Measurements from ENCODE around the gene BET1L. TPM values are rescaled to one million over a fixed set of nuclear protein-coding genes. Genes with fewer than 3 reads are reported as not detected.

The BET1L gene
- total and polyA plus RNA-seq, 2 donors (not counting 1 experiment from before 2014, with no cell fraction given): 21.1 to 70.2 TPM

DNA sequence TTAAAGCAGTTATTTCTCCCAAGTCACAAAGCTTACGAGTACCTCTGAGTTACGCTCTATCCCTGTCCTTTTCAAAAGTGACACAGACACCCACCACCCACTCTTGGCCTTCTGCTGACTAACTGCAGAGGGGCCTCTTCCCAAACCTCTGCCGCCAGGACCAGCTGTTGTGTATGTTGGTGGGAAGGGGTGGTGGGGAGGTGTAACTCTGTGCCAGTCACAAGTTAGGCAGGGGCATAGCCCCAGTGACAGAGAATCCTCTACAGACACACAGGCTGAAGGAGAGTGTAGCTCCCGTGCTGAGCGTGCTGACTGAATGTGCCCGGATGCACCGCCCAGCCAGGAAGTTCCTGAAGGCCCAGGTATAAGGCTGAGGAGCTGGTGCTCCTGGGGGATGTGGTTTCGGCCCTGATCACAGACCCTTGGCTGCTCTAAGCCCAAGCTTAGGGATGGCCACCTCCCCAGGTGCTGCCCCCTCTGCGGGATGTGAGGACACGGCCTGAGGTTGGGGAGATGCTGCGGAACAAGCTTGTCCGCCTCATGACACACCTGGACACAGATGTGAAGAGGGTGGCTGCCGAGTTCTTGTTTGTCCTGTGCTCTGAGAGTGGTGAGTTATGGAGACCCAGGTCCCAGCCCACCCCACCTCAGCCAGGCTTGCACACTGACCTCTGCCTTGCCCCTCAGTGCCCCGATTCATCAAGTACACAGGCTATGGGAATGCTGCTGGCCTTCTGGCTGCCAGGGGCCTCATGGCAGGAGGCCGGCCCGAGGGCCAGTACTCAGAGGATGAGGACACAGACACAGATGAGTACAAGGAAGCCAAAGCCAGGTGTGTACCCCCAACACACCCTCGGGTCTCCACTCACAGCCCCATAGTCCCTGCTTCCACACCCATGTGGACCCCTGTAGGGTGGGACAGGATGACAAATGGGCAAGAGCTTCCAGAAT is 5.2 kb upstream of the BET1L start:
- Histone ChIP-seq H3K9me3 (ENCODE audit: control insufficient read depth, insufficient read depth, low read depth, low read length) (no peaks in the 10 kb centered on the region), H3K9ac (ENCODE audit: insufficient read depth, low read length) (no peak overlapping the region), H3K79me2 (ENCODE audit: control insufficient read depth, insufficient read depth, low read length) (peaks cover 40% of the 10 kb centered on the region), H4K20me1 (ENCODE audit: control insufficient read depth, extremely low read depth, insufficient read depth, low read length) (no peaks in the 10 kb centered on the region), H3K36me3 (ENCODE audit: control insufficient read depth, insufficient read depth, low read length) (peaks cover 44% of the 10 kb centered on the region), H3K4me2 (ENCODE audit: extremely low read depth, insufficient read depth, low read length) (no peak overlapping the region), H3K4me1 (ENCODE audit: control insufficient read depth, extremely low read depth, insufficient read depth, low read length) (peaks cover 18% of the 10 kb centered on the region), H2AFZ (ENCODE audit: low read length) (no peak overlapping the region), H3K4me3 (replicated peaks in 1 of 4; ENCODE audit: control extremely low read depth in 1 of 4, insufficient read depth in 1 of 4, low read depth in 3 of 4, low read length in 4 of 4) (no peak overlapping the region), H3K27ac (ENCODE audit: insufficient read depth, low read length) (no peak overlapping the region), H3K27me3 (ENCODE audit: control insufficient read depth, insufficient read depth, low read length) (no peaks in the 10 kb centered on the region)
- DNase-seq (ENCODE audit: low read depth in 2 of 2): no peak
- TF ChIP-seq CTCF (conservative IDR thresholded peaks at IDR 0.05 in 1 of 2, IDR thresholded peaks at IDR 0.05 in 1 of 2; ENCODE audit: low read depth in 1 of 2, low read length in 2 of 2) (no peak), EZH2 (IDR thresholded peaks at IDR 0.05; ENCODE audit: low read length, missing control alignments) (no peak)

GRCh38 chr11:211741-212140 is 4.5 kb upstream of the BET1L start:
- Histone ChIP-seq H3K36me3 (ENCODE audit: control insufficient read depth, insufficient read depth, low read length) (peaks cover 44% of the 10 kb centered on the region), H4K20me1 (ENCODE audit: control insufficient read depth, extremely low read depth, insufficient read depth, low read length) (no peaks in the 10 kb centered on the region), H3K4me3 (replicated peaks in 1 of 4; ENCODE audit: control extremely low read depth in 1 of 4, insufficient read depth in 1 of 4, low read depth in 3 of 4, low read length in 4 of 4) (no peak overlapping the region)

More at GRCh38 chr11:211741-212140, 4.5 kb upstream of the BET1L start:
- DNase-seq (ENCODE audit: low read depth in 2 of 2): no peak
- H3K9ac ChIP-seq (ENCODE audit: insufficient read depth, low read length): no peak overlapping the region
- TF ChIP-seq CTCF (conservative IDR thresholded peaks at IDR 0.05 in 1 of 2, IDR thresholded peaks at IDR 0.05 in 1 of 2; ENCODE audit: low read depth in 1 of 2, low read length in 2 of 2) (no peak), EZH2 (IDR thresholded peaks at IDR 0.05; ENCODE audit: low read length, missing control alignments) (no peak)
- no peak overlapping the region for H3K27ac ChIP-seq (ENCODE audit: insufficient read depth, low read length)
- H3K79me2 ChIP-seq (ENCODE audit: control insufficient read depth, insufficient read depth, low read length): peaks cover 44% of the 10 kb centered on the region
- H3K9me3 ChIP-seq (ENCODE audit: control insufficient read depth, insufficient read depth, low read depth, low read length): no peaks in the 10 kb centered on the region
- no peak overlapping the region for H2AFZ ChIP-seq (ENCODE audit: low read length)
- H3K4me1 ChIP-seq (ENCODE audit: control insufficient read depth, extremely low read depth, insufficient read depth, low read length): peaks cover 18% of the 10 kb centered on the region
- H3K4me2 ChIP-seq (ENCODE audit: extremely low read depth, insufficient read depth, low read length): no peak overlapping the region
- no peaks in the 10 kb centered on the region for H3K27me3 ChIP-seq (ENCODE audit: control insufficient read depth, insufficient read depth, low read length)

Measured in fibroblast of lung (primary cell).